ENCODE measurements around the gene IL1RAPL2.
"Not testable (repeated sequence)": the region's sequence is repeated elsewhere in the genome, so short reads cannot be mapped to it uniquely, and the experiment has no call there.

Gene IL1RAPL2

GRCh38 chrX:105038672-105039328 lies 472.8 kb downstream of the IL1RAPL2 start:
- no peak for DNase-seq

- DNase-seq, result no peak
Measured at GRCh38 chrX:105050921-105051320, 484.9 kb downstream of the IL1RAPL2 start.

- no peak for DNase-seq
Measured at GRCh38 chrX:105051364-105051763, 485.4 kb downstream of the IL1RAPL2 start.

- DNase-seq, result no peak
Measured at GRCh38 chrX:105052926-105053325, 486.9 kb downstream of the IL1RAPL2 start.

GRCh38 chrX:105063743-105064142 lies 497.7 kb downstream of the IL1RAPL2 start:
- no peak for DNase-seq

- DNase-seq, result no peak
Measured at GRCh38 chrX:105098201-105098600, 532.2 kb downstream of the IL1RAPL2 start.

GRCh38 chrX:105098812-105099211 lies 532.8 kb downstream of the IL1RAPL2 start:
- DNase-seq, result no peak

- no peak for DNase-seq
Measured at GRCh38 chrX:105101378-105101777, 535.4 kb downstream of the IL1RAPL2 start.

- DNase-seq, result no peak
Measured at GRCh38 chrX:105109936-105110335, 543.9 kb downstream of the IL1RAPL2 start.

GRCh38 chrX:105114554-105115130 lies 548.6 kb downstream of the IL1RAPL2 start:
- DNase-seq, result no peak

- DNase-seq, result not testable (repeated sequence)
Measured at GRCh38 chrX:105115596-105116320, 549.8 kb downstream of the IL1RAPL2 start.

- no peak for DNase-seq
Measured at GRCh38 chrX:105116486-105116885, 550.5 kb downstream of the IL1RAPL2 start.

GRCh38 chrX:105117621-105118020 lies 551.6 kb downstream of the IL1RAPL2 start:
- no peak for DNase-seq

- DNase-seq, result no peak
Measured at GRCh38 chrX:105120463-105120862, 554.5 kb downstream of the IL1RAPL2 start.

GRCh38 chrX:105121186-105121585 lies 555.2 kb downstream of the IL1RAPL2 start:
- DNase-seq, result no peak

GRCh38 chrX:105126201-105126600 lies 560.2 kb downstream of the IL1RAPL2 start:
- no peak for DNase-seq

- DNase-seq, result no peak
Measured at GRCh38 chrX:105134273-105134672, 568.3 kb downstream of the IL1RAPL2 start.

- DNase-seq, result no peak
Measured at GRCh38 chrX:105136786-105137185, 570.8 kb downstream of the IL1RAPL2 start.

GRCh38 chrX:105150036-105150435 lies 584.0 kb downstream of the IL1RAPL2 start:
- DNase-seq, result no peak

- DNase-seq, result no peak
Measured at GRCh38 chrX:105150557-105150956, 584.6 kb downstream of the IL1RAPL2 start.

- no peak for DNase-seq
Measured at GRCh38 chrX:105167233-105167632, 601.2 kb downstream of the IL1RAPL2 start.

GRCh38 chrX:105168577-105168976 lies 602.6 kb downstream of the IL1RAPL2 start:
- no peak for DNase-seq

GRCh38 chrX:105173071-105173470 lies 607.1 kb downstream of the IL1RAPL2 start:
- no peak for DNase-seq

GRCh38 chrX:105179644-105180043 lies 613.6 kb downstream of the IL1RAPL2 start:
- DNase-seq, result no peak

Data from suppressor macrophage (primary cell).